GM20000 (cell line): Measurements from ENCODE around the gene PLA2G2D.

ENCODE experiments used
- DNase-seq: peaks from one replicate; pipeline ENCODE4 v3.0.0; 2012; ENCODE audit warnings: low spot score
- CTCF ChIP-seq: IDR thresholded peaks from 2 replicates; pipeline ENCODE4 v1.5.1; 2012; ENCODE audit warnings: mild to moderate bottlenecking, control low read depth; ENCODE audit errors: extremely low read depth, missing control alignments

Gene PLA2G2D

GRCh38 chr1:20149601-20150325, 30.4 kb upstream of the PLA2G2D start:
- DNase-seq: no peak
- TF ChIP-seq CTCF: no peak

- DNase-seq: no peak
- TF ChIP-seq CTCF: no peak
Observed at GRCh38 chr1:20148571-20149500, 29.5 kb upstream of the PLA2G2D start.

DNA sequence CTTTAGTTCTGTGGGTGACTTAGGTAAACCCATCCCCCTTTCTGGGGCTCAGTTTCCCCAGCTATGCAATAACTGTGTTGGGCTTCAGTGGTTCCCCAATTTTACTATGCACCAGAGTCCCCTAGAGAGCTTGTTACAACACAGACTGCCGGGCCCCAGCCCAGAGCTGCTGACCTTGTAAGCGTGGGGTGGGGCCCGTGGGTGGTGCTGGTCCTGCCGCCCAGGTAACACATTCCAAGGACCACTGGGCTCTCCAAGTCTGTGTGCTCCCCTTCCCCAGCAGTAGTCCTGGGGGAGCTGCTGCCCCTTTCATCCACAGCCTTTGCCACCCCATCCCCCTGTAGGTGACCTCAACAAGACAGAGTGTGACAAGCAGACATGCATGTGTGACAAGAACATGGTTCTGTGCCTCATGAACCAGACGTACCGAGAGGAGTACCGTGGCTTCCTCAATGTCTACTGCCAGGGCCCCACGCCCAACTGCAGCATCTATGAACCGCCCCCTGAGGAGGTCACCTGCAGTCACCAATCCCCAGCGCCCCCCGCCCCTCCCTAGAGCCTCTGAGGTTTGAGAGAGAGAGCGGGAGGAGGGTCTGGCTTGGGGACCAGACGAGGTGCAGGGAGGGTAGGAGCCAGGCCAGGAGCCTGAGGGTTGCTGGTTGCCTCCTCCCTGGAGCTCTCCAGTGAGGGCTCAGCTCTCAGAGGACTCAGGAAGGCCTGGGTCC, 28.7 kb upstream of the PLA2G2D start:
- no peak for DNase-seq
- no peak for TF ChIP-seq CTCF

DNA sequence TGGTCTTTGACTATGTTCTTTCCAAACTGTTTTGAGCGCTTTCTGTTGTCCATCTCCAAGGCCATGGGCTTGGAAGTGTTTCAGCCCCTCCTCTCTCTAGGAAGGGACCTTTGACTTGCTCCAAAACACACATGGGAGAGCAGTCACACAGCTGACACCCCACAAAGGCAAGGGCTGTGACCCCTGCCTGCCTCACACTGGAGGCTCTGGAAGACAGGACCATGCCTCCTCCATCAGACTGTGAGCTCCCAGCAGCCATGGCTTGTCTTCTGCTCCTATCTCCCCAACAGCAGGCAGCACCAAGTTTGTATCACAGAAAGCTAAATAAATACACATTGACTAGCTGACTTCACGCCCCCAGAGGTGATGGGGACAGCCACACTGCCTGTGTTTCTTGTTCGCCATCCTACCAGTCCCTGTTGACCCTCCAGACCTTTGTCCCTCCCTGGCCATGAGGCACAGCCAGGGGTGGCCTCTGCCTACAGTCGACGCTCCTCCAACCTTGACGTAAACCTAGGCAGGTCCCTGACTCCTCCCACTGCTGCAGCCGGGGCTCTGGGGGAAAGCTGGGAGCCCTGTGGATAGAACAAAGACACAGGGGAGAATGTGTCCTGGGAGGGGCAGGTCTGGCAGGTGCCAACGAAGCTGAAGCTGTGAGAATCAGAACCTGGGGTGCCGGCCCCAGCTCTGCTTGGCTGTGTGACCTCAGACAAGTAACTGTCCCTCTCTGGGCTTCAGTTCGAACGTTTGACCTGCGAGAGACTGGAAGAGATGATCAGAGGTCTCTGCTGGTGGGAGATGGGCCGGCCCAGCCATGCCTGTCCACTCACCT, 24.6 kb upstream of the PLA2G2D start:
- no peak for TF ChIP-seq CTCF
- DNase-seq: no peak

GRCh38 chr1:20143318-20143717, 24.0 kb upstream of the PLA2G2D start:
- no peak for DNase-seq
- TF ChIP-seq CTCF: no peak

GRCh38 chr1:20142001-20142710, 22.8 kb upstream of the PLA2G2D start:
- DNase-seq: no peak
- no peak for TF ChIP-seq CTCF
